ENCODE measurements around the gene HLA-DMA.

Gene HLA-DMA

DNA sequence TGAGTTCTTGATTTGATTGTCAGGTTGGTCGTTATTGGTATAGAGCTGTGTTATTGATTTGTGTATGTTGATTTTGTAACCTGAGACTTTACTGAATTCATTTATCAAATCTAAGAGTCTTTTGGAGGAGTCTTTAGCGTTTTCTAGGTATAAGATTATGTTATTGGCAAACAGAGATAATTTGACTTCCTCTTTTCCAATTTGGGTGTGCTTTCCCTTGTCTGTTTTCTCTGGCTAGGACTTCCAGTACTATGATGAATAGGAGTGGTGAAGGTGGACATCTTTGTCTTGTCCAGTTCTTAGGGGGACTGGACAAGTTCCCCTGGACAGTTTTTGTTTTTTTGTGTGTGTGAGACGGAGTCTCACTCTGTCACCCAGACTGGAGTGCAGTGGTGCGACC is 39.1 kb upstream of the HLA-DMA start:
- DNase-seq (ENCODE audit: extremely low spot score) = no peak
- CTCF ChIA-PET = no interaction called here
- POLR2A ChIA-PET = no interaction called here
- no peak for TF ChIP-seq ARNT (IDR thresholded peaks at IDR 0.05)
- no peak for TF ChIP-seq SP1 (IDR thresholded peaks at IDR 0.05)
- no peak for TF ChIP-seq HDGF (IDR thresholded peaks at IDR 0.05; ENCODE audit: borderline replicate concordance)
- no peak for TF ChIP-seq BHLHE40 (IDR thresholded peaks at IDR 0.05; ENCODE audit: borderline replicate concordance)
- no peak for TF ChIP-seq FOXK2 (IDR thresholded peaks at IDR 0.05)
- TF ChIP-seq NFRKB (IDR thresholded peaks at IDR 0.05) = no peak
- TF ChIP-seq ZNF384 (IDR thresholded peaks at IDR 0.05) = no peak
- no peak for TF ChIP-seq L3MBTL2 (conservative IDR thresholded peaks at IDR 0.05)
- no peak for TF ChIP-seq SUZ12 (IDR thresholded peaks at IDR 0.05)
- TF ChIP-seq LEF1 (IDR thresholded peaks at IDR 0.05; ENCODE audit: borderline replicate concordance) = no peak
- no peak for TF ChIP-seq FOXM1 (IDR thresholded peaks at IDR 0.05; ENCODE audit: borderline replicate concordance)
- TF ChIP-seq TARDBP (IDR thresholded peaks at IDR 0.05) = no peak
- no peak for TF ChIP-seq FOXA1 (IDR thresholded peaks at IDR 0.05)
- TF ChIP-seq ELF4 (IDR thresholded peaks at IDR 0.05) = no peak
- TF ChIP-seq, protein P1, sequence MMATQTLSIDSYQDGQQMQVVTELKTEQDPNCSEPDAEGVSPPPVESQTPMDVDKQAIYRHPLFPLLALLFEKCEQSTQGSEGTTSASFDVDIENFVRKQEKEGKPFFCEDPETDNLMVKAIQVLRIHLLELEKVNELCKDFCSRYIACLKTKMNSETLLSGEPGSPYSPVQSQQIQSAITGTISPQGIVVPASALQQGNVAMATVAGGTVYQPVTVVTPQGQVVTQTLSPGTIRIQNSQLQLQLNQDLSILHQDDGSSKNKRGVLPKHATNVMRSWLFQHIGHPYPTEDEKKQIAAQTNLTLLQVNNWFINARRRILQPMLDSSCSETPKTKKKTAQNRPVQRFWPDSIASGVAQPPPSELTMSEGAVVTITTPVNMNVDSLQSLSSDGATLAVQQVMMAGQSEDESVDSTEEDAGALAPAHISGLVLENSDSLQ (IDR thresholded peaks at IDR 0.05) = no peak
- no peak for TF ChIP-seq CTBP1 (IDR thresholded peaks at IDR 0.05; ENCODE audit: borderline replicate concordance)

DNA sequence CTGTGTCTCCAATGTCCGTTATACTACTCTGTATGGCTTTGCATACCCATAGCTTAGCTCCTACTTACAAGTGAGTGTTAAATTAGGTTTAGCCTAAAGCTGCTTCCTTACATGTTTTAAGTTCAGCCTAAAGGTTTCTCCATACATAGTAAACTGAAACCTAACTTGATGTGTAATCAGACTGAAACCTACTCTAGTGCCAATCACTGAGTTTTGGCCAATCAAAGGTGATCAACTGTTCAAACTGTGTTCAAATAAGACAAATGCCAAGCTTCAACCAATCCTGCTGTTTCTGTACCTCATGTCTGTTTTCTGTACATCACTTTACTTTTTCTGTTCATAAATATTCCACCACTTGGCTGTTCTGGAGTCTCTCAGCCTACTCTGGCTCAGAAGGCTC is 36.5 kb upstream of the HLA-DMA start:
- CTCF ChIA-PET = interaction anchor here (1.1 to 1.3 kb wide), 2 partner anchors 9 to 11 kb away, joined by 4 to 5 read pairs; no protein-coding TSS in a partner anchor
- POLR2A ChIA-PET = interaction anchor here (0.9 to 2.3 kb wide), 4 partner anchors 10 to 95 kb away, joined by 3 to 11 read pairs (median 4); partner anchors contain the start of gene BRD2
- TF ChIP-seq FOXK2 (IDR thresholded peaks at IDR 0.05) = no peak
- no peak for TF ChIP-seq L3MBTL2 (conservative IDR thresholded peaks at IDR 0.05)
- no peak for TF ChIP-seq LEF1 (IDR thresholded peaks at IDR 0.05; ENCODE audit: borderline replicate concordance)
- TF ChIP-seq, protein P1 (IDR thresholded peaks at IDR 0.05) = peak; percentile 74
- no peak for TF ChIP-seq FOXA1 (IDR thresholded peaks at IDR 0.05)
- no peak for DNase-seq (ENCODE audit: extremely low spot score)

DNA sequence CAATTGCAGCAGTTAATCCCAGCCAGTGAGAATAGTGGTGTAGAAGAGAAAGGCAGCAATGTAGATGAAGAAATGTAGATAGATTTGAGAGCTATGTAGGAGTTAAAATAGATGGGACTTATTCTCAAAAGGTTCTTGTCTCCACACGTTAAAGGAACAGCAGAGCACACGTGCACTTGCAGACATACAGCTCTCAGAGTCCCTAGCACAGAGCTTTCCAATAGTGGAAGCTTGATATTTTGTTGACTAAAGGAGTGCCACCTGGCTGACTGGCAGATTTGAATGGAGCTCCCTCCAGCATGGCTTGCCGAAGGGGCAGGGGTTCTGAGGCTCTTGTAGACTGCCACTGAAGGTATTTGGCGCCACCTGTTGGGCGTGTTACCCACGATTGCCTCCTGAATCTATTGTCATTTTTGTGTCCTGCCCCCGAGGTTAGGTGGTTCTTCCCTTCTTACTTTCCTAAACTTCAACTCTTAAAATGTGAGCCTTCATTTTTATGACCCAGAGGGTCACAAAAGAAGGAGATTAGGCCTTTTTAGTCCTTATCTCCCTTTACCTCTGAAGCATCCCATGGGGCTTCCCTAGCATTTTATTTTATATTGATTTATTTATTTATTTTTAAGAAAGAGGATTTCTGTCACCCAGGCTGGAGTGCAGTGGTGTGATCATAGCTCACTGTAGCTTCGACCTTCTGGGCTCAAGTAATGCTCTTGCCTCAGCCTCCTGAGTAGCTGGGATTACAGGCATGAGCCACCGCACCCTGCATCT is 31.9 kb upstream of the HLA-DMA start:
- peak; percentile 77 for DNase-seq (ENCODE audit: extremely low spot score)
- ChIA-PET CTCF (interaction anchor here (0.6 to 2.4 kb wide), 43 partner anchors 9 to 263 kb away, joined by 3 to 79 read pairs (median 6); partner anchors contain the start of genes HLA-DMA, HLA-DMB, HLA-DOA and TAP2), POLR2A (interaction anchor here (0.9 to 10.0 kb wide), 10 partner anchors 14 to 146 kb away, joined by 3 to 369 read pairs (median 6); partner anchors contain the start of genes BRD2, HLA-DMA and TAP2)
- no peak for TF ChIP-seq L3MBTL2 (conservative IDR thresholded peaks at IDR 0.05)
- TF ChIP-seq TARDBP (IDR thresholded peaks at IDR 0.05) = no peak
- no peak for TF ChIP-seq ELF4 (IDR thresholded peaks at IDR 0.05)
- TF ChIP-seq BHLHE40 (IDR thresholded peaks at IDR 0.05; ENCODE audit: borderline replicate concordance) = no peak
- no peak for TF ChIP-seq CTBP1 (IDR thresholded peaks at IDR 0.05; ENCODE audit: borderline replicate concordance)
- TF ChIP-seq SUZ12 (IDR thresholded peaks at IDR 0.05) = no peak
- TF ChIP-seq FOXA1 (IDR thresholded peaks at IDR 0.05) = no peak
- no peak for TF ChIP-seq SP1 (IDR thresholded peaks at IDR 0.05)
- TF ChIP-seq FOXM1 (IDR thresholded peaks at IDR 0.05; ENCODE audit: borderline replicate concordance) = no peak
- no peak for TF ChIP-seq ZNF384 (IDR thresholded peaks at IDR 0.05)
- TF ChIP-seq HDGF (IDR thresholded peaks at IDR 0.05; ENCODE audit: borderline replicate concordance) = no peak
- no peak for TF ChIP-seq FOXK2 (IDR thresholded peaks at IDR 0.05)
- TF ChIP-seq NFRKB (IDR thresholded peaks at IDR 0.05) = no peak
- no peak for TF ChIP-seq LEF1 (IDR thresholded peaks at IDR 0.05; ENCODE audit: borderline replicate concordance)
- TF ChIP-seq, protein P1 (IDR thresholded peaks at IDR 0.05) = no peak

DNA sequence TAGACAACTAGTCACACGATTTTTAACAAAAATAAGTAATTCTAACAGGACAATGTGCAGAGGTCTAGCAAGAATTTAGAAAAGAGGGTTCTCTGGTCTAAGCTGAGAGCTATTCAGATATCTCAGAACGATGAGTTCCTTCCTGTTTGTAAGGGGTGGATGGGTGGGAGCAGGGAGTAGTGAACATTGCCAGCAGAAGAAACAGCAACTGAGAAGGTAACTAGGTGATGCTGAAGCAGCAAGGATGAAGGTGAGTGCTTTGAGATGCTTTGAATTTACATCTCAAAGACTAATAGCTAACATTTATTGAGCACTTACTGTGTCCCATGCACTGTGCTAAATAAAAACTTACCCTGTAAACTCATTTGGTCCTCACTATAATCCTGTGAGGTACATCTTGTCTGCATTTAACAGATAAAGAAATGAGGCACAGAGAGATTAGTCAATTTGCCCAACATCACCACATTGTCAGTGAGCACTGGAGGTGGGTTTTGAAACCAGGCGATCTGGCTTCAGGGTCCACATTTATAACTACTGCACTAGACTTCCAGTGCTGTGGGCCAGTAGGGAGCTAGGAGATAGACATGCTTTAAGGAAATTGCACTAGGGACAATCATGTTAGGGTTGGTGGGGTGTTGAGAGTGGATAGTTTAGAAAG is 31.2 kb upstream of the HLA-DMA start:
- POLR2A ChIA-PET = interaction anchor here (0.9 to 10.0 kb wide), 10 partner anchors 13 to 146 kb away, joined by 3 to 369 read pairs (median 6); partner anchors contain the start of genes BRD2, HLA-DMA and TAP2
- no peak for DNase-seq (ENCODE audit: extremely low spot score)
- CTCF ChIA-PET = interaction anchor here (0.6 to 2.4 kb wide), 42 partner anchors 8 to 264 kb away, joined by 3 to 79 read pairs (median 6); partner anchors contain the start of genes HLA-DMA, HLA-DMB, HLA-DOA and TAP2
- TF ChIP-seq FOXM1 (IDR thresholded peaks at IDR 0.05; ENCODE audit: borderline replicate concordance) = no peak
- no peak for TF ChIP-seq HDGF (IDR thresholded peaks at IDR 0.05; ENCODE audit: borderline replicate concordance)
- TF ChIP-seq FOXA1 (IDR thresholded peaks at IDR 0.05) = no peak
- TF ChIP-seq FOXK2 (IDR thresholded peaks at IDR 0.05) = no peak
- TF ChIP-seq NFRKB (IDR thresholded peaks at IDR 0.05) = no peak
- no peak for TF ChIP-seq TARDBP (IDR thresholded peaks at IDR 0.05)
- TF ChIP-seq SP1 (IDR thresholded peaks at IDR 0.05) = no peak

DNA sequence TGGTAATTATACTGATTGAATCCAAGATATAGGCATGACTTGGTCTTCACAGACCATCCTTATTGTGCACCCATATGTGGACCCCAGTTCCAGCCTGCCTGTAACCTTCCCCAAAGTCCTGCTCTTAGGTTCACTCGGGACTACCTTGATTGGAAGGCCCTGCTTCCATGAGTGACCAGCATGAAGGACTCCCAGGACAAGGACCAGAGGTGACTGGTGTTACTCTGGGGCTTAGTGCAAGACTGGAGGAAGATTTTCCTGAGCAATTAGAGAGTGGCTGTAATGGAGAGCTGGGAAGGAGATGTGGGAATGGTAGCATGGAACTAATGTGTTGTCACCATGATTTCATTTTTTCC is 30.6 kb upstream of the HLA-DMA start:
- ChIA-PET POLR2A (interaction anchor here (1.7 to 10.0 kb wide), 5 partner anchors 12 to 89 kb away, joined by 5 to 369 read pairs (median 12); partner anchors contain the start of gene BRD2), CTCF (interaction anchor here (1.6 to 2.4 kb wide), 7 partner anchors 13 to 170 kb away, joined by 4 to 79 read pairs (median 12); no protein-coding TSS in a partner anchor)
- TF ChIP-seq FOXK2 (IDR thresholded peaks at IDR 0.05) = no peak
- TF ChIP-seq, protein P1 (IDR thresholded peaks at IDR 0.05) = no peak
- TF ChIP-seq HDGF (IDR thresholded peaks at IDR 0.05; ENCODE audit: borderline replicate concordance) = no peak
- no peak for TF ChIP-seq BHLHE40 (IDR thresholded peaks at IDR 0.05; ENCODE audit: borderline replicate concordance)
- TF ChIP-seq SP1 (IDR thresholded peaks at IDR 0.05) = no peak
- TF ChIP-seq ELF4 (IDR thresholded peaks at IDR 0.05) = no peak
- TF ChIP-seq FOXA1 (IDR thresholded peaks at IDR 0.05) = no peak
- no peak for TF ChIP-seq FOXM1 (IDR thresholded peaks at IDR 0.05; ENCODE audit: borderline replicate concordance)
- no peak for TF ChIP-seq ZNF384 (IDR thresholded peaks at IDR 0.05)
- TF ChIP-seq SUZ12 (IDR thresholded peaks at IDR 0.05) = no peak
- TF ChIP-seq NFRKB (IDR thresholded peaks at IDR 0.05) = no peak
- no peak for TF ChIP-seq ARNT (IDR thresholded peaks at IDR 0.05)
- no peak for TF ChIP-seq TARDBP (IDR thresholded peaks at IDR 0.05)
- no peak for DNase-seq (ENCODE audit: extremely low spot score)
